GM21786 (cell line): ENCODE data around the gene TENM3.
A peak's percentile ranks its signal among the peaks of the same experiment; 100 is the strongest.

ENCODE experiments used
- ATAC-seq: cut with Tn5 transposase; IDR thresholded peaks from one replicate; pipeline ENCODE4 v1.9.1; 2021; ENCODE audit not compliant: unreplicated experiment

The TENM3 gene

DNA sequence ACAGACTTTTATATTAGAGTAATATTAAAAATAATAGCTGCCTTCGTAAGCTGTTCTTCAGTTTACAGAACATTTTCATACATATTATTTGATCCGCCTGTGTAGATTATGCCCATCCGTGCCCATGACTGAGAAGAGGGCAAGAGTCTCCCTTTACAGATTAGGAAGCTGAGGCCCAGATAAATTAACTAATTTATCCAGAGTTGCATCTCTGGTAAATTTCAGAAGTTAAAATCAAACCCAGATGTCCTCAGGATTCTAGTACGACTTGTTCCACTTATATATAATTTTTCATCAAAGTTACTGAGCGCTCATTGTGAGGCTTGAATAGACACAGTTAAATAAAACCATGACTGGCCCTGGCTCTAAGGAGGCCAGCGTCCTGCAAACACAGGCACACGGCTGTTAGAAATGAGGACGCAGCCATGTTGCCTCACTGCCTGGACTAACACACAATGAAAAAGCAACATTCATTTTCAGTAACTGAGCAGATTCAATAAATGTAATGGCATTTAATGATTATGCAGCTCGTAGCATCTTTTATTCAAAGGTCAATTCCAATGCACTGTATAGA is 148.0 kb downstream of the TENM3 start:
- ATAC-seq: no peak

DNA sequence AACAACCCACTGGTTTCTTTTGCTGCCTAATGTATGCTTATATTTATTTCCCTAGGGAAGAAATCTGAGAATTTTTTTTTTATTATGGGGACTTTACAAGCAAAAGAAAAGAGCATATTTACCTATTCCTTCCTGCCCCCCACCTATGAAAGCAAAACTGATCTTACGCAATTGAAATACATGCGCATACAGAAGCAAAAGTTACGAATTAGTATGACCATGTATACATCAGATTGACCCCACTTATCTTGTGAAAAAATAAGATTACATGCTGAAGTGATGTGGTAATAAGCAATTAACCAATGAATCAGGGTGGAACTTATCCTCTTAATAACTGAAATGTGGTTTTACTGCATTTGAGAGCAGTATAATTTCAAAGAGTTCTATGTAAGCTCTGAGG is 151.0 kb downstream of the TENM3 start:
- no peak for ATAC-seq

DNA sequence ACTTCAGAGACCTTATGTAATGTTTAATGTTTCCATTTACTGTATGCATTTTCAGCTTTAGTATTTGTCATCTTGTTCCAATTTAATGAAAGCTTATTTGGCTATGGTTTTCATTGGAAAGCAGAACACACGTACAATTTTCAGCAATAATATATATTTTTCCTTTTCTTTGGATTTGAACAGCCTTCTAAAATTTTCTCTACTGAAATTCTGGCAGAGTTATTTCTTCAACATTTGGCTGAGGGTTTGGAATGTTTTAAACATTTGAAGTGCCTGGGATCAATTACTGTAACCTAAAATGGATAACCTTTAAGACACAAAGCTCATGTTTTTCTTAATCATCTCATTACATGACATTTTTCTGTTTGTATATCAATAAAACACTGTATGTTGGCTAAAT is 156.9 kb downstream of the TENM3 start:
- no peak for ATAC-seq

DNA sequence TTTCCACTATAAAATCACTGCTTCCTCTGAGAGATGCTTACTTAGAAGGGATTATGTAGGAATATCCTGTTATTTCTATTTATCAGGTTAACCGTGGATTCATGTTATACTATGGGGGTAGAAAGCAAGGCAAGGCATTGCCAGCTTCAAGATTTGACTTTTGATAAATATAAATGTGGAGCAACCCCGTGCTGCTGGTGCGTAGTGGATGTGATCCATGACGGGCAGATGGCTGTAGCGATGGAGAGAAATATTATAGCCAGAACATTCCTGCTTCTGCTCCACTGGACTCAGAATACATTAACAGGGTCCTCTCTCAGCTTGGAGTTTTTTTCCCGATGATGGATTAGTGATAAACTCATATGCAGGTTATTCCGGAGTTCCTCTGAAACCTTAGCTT is 157.6 kb downstream of the TENM3 start:
- ATAC-seq: no peak

DNA sequence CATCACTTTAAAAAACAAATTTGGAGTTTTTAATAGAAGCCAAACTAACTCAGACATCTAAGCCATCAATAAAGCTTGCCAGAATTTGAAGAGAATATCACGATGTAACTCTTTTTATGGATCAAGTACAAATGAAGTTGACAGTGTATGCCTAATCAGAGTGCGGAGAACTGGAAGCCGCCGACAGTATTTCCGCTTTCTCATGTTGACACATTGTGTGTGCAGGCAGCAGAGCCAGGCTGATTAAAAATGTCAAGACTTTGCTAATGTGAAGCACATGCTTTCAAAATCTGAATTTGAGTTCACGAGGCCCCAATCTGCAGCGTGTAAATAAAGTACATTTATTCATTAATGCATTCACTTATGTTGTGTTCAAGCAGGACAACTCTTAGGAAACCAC is 161.2 kb downstream of the TENM3 start:
- no peak for ATAC-seq

DNA sequence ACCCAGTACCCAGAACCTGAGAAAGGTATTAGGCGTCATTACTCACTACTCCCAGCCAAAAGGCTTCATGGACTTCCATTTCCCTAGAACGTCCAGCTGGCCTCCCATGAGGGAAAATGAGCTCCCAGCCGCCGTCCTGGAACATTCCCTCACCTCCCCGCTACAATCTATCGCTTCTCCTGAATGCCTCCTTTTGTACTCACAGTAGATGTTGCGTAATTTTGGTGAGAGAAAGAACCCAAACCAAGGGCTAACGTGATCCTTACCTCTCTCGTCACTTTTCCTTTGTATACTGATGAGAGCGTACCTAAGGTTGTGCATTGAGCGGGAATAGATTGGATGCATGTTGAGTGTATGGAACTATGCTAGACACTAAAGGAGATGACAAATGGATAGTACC is 161.9 kb downstream of the TENM3 start:
- ATAC-seq: no peak

DNA sequence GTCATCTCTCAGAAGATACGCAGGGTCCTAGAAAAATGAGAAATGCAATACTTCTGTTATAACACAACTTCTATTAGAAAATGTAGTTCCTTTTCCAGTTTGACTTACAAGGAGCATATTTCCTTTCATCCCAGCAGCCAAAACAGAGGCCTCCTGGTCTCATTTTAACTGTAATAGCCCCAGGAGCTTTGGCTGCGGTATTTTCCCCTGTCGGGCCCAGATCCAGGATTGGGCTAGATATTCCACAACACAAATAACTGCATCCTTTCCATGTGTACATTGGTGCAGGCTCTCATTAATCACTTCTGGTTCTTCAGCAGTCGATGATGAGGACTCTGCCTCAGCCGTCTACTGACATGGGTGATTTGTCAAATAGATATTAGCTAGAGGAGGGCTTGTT is 166.1 kb downstream of the TENM3 start:
- ATAC-seq: no peak

DNA sequence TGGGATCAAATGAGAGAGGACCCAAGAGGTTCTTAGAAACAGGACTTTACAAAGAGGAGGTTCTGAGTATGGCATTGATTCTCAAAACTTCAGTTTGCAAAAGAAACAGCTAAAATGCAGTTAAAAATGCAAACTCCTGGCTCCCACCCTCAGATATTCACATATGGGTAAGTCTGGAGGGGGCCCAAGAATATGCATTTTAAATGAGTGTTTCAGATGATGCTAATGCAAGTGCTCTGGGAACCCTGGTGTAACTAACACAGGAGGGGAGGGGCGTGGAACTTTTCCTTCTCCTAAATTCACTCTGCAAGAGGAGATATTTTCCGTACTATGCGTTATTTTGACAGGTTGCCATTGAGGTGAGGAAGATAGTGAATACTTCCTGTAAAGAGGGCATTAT is 168.2 kb downstream of the TENM3 start:
- no peak for ATAC-seq

DNA sequence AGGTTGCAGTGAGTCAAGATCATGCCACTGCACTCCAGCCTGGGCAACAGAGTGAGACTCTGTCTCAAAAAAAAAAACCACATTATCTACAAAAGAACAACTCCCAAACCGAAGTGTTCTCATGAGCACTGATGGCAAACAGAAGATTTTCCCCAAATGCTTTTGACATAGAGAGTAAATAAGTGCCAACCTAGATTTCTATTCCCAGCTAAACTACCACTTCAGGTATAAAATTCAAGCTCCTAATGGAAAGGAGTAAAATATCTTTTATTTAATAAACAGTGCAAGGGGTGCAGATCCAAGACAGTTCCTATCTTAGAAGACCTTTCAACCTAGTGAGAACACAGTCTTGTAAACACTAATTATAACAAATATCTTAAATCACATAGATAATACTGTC is 170.3 kb downstream of the TENM3 start:
- no peak for ATAC-seq

DNA sequence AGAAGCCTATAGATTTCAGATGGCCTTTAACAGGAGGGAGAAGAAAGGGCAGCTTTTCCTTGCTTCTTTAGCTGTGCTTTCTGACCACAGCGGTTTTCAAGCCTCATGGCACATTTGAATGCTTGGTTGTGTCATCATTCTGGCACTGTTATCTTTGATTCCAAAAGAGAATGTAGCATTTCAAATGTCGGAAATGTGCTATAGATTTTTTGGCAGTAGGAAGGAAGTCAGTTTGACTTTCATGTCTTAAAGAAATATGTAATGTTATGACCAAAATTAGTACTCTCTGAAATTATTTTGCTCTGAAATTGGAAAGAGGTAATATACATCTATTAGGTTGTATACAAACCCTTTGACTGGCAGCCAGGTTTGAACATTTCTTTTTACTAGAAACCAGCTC is 171.9 kb downstream of the TENM3 start:
- no peak for ATAC-seq

DNA sequence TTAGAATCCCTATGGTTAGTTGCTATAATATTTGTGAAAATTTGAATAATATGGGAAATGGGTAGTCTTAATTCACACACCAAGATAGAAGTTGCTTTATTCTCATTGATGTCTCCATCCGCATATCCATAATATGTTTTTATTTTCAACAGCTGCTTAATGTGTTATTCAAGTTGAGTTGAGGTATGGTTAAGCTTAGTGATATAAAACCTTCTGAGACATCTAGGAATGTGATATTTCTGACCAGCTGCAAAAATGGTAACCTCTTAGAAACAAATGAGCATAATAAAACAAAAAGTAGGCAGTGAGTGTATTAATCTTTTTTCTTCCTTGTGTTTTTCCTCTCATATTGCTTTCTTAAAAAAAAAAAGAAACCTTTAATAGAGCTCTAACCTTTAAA is 172.9 kb downstream of the TENM3 start:
- ATAC-seq: no peak

DNA sequence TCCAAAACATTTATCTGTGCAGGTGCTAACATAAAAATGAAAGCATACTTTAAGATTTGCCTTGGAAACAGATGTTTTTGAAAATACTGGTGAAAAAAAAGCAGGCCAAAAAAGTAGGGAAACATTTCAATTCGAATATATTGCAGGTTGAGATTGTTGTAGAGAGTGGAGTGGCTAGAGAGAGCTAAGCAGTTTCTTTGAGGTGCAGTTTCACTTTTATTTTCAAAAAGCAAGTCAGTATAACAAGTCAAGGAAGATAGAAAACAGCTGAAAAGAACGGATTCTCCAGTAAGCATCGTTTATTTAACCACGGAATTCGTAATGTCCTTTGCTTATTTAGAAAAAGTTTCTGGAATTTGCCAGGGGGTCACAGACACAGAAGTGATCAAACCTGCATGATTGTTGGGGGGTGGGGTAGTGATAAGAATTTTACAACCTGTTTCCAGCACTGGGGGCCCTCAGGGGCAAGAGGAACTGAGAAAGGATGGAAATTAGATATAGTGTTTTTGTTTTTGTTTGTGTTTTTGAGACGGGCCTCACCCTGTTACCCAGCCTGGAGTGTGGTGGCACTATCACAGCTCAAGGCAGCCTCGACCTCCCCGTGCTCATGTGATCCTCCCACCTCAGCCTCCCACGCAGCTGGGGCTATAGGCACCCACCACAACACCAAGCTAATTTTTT is 175.0 kb downstream of the TENM3 start:
- ATAC-seq: peak; percentile 68

DNA sequence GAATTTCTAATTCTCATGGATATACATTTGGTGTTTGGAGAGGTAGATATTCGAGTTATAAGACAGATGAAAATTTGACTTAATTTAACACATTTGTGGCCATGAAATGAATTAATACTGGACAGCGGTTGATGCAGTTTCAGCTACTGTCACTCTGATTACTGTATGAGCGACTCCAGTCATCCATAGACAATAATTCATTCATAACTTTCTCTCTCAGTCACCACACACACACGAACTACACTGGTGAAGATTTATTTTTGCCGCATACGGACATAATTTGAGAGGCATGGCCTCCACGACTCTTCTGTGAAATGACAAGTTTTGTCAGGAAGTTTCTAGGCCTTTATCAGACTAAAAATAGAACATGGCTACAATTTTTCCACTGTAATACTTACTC is 177.0 kb downstream of the TENM3 start:
- ATAC-seq: no peak

DNA sequence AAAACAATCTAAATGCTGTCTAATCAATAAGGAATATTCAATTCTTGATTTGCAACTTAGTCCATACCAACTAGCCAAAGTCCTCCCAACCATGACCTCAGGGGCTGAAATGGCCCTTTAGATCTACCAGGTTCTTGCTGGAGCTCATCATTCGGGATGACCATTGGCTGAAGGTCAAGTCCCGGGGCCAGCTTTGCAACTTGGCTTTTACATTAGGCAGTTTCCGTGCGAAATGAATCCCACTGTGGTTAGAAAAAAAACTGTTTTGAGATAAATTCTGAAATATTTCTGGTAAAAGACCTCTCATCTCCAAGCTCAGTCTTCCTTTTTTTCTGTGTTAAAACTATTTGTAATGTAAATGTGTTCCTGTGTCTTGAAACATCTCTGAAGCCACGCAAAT is 178.6 kb downstream of the TENM3 start:
- no peak for ATAC-seq

DNA sequence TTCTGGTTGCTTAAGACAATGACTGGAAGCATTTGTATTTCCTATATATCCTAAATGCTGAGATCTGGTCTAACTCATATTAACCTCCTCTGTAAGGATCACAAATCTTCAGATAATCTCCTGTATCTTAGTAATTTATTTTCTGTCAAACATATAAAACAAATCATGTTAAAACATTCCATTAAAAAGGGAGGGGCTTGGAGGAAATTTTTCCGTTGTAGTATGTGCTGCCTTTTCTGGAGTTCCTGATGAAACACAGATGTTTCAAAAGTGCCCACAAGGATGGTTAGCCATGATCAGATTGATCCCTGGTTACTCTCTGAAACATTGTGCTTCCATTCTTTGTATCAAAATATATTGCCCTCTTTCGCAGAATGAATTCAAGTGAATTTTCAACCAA is 182.1 kb downstream of the TENM3 start:
- no peak for ATAC-seq

DNA sequence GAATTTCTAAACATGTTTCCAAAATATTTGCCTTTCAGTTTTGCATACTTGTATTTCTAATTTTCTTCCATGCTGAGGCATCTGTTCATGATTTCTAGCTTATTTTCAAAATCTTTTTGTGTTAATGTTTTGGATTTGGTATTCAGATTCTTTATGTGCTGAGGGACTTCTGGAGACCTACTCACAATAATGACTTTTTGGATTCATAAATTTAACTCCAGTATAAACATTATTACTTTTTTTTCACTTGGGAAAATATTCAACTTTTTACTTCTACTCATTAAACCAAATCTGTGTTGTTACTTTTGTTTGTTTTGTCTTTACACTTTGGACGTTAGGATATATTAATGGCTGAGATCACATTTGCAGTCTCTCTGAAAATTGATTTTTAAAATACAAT is 183.7 kb downstream of the TENM3 start:
- no peak for ATAC-seq

DNA sequence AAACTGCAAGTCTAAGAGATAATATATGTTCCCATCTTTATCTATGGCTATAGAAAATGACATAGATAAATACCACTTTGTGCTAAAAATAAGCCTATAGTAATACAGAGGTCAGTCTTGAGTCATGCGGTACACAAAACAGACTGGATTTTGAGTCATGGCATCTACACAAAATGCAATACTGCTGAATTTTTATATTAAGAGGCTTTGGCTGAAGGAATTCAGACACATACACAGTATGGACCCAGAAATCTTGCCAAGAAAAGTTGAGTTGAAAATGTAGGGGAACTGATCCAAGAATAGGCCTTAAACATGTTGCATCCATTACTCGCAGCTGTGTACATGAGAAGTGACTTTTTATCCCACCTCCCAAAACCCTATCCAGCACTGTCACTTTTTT is 184.4 kb downstream of the TENM3 start:
- no peak for ATAC-seq

DNA sequence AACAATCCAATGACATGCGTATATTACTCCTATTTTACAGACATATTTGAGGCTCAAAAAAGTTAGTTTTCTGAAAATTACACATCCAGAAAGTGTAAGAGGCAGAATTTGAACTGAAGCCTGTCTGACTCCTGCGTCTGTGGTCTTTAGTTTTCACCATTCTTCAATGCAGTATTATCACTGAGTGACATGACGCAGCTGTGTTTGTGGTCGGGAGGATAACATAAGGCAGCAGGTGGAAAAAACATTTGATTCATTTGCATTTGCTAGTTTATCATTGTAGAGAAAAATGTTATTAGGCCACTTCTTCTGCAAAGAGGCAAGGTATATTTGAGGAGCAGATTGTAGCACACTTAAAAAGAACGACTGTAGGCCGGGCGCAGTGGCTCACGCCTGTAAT is 186.7 kb downstream of the TENM3 start:
- no peak for ATAC-seq

DNA sequence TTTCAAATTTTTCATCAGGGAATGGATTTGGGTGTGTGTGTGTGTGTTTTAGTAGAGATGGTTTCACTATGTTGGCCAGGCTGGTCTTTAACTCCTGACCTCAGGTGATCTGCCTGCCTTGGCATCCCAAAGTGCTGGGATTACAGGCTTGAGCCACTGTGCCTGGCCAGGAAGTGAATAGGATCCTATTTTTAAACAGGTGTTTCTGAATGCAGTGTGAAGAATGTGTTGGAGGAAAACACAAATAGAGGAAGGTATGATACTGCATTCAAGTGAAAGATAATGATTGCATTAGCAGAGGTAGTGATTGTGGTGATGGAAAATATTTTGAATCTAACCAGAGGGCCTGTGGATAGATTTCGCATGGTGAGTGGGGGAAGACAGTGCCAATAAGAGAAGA is 189.6 kb downstream of the TENM3 start:
- no peak for ATAC-seq

DNA sequence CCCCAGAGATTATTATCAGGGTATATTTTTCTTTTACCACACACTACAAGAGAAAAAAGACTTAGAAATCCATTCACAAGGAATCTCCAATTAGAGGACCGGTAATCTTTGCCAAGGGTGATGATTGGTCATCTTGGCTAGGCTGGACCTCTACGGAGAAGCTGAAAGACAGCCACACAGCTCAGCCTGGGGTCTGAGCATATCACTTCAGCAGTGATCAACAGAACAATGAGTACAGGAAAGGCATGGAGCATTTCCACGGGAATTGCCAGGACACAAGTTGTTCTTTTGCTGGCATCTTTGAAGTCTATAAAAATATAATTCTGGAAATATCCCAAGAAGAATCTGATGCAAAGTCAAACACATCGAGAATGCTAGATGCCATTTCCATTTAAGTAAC is 191.5 kb downstream of the TENM3 start:
- no peak for ATAC-seq

DNA sequence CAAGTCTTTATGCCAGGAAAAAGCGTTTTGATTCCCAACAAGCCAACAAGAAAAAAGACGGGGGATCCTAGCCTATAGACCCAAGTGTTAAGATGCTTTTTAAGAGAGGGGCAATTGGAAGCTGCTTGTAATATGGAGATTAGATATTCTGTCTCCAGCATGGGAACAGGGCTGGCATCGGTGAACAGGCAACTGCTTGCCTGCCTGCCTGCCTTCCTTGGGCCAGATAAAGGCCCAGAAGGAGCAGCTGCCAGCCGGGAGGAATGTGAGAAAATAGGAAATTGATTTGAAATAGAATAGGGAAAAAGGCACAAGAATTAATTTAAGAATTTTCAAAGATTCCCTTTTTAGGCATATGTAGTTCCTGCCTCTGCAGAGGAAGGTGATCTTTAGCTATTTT is 192.2 kb downstream of the TENM3 start:
- no peak for ATAC-seq

DNA sequence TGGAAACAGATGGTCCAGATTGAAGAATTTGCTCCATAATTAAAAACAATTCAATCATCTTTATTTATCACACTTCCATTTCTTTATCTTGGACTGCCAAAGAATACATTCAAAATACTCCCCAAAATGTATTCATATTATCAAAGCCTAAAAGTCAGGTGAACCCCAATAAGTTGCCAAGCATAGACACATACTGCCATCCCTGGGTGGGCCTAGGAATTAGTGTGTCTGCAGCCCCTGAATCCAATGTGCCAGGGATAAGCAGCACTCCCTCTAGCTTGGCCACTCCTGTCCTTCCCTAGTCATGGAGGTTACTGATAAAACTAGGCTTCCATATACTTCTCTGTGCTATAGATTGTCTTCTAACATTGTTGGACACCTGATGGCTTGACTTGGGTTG is 199.9 kb downstream of the TENM3 start:
- ATAC-seq: no peak

DNA sequence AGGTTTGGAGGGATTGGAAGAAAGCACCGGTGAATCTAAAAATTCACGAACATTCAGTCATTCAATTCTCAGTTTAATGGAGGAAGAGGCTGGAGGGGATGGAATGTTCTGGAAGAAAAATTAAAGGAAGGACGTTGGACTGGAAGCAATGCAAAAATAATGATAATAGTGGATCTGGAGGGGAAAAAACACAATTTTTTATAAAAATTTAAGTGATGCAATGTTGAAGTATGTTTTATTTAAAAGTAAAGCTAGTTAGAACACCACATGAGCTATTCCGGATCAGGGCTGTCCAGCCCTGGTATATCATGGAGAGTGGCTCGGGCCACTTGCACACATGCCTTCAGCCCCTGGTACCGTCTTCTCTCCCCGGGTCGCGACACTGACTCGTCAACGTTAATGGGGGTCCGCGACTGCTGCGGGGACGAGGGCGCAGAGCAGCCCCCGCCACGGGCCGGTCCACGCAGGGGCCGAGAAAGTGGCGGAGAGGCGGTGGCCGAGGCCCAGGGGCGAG is 204.6 kb downstream of the TENM3 start:
- no peak for ATAC-seq
